CD14-positive monocyte (primary cell): ENCODE measurements around the gene JPH2. TPM values are rescaled to one million over a fixed set of nuclear protein-coding genes. Genes with fewer than 3 reads are reported as not detected.
A peak's percentile ranks its signal among the peaks of the same experiment; 100 is the strongest.

Experiments used
- DNase-seq, 3 donors: peaks; one replicate each; pipeline ENCODE4 v3.0.0-alpha.2; 2011 to 2022
- H2AFZ ChIP-seq: 2 replicates; pipeline ENCODE4 v1.6.0; 2012; ENCODE audit warnings: mild to moderate bottlenecking, low read depth, low read length, inconsistent platforms; ENCODE audit not compliant: insufficient read depth, poor library complexity, severe bottlenecking
- H3K27ac ChIP-seq, 2 donors: 1 replicate in 1 of 2; 2 replicates in 1 of 2; pipeline ENCODE4 v1.5.1; 2012 to 2013; ENCODE audit warnings: low read length in 2 of 2, control low read depth in 1 of 2, inconsistent platforms in 1 of 2, low read depth in 1 of 2, mild to moderate bottlenecking in 1 of 2
- H3K27me3 ChIP-seq, 2 donors: one replicate each; pipeline versions ENCODE4 v1.6.0 to v1.6.1; 2011 to 2013; ENCODE audit warnings: low read length in 2 of 2; ENCODE audit not compliant: control insufficient read depth in 2 of 2, insufficient read depth in 2 of 2
- H3K36me3 ChIP-seq, 2 donors: replicated peaks in 1 of 2; 1 replicate in 1 of 2; 2 replicates in 1 of 2; pipeline versions ENCODE4 v1.5.1 to v1.6.1; 2012 to 2013; ENCODE audit warnings: low read length in 2 of 2, control low read depth in 1 of 2, inconsistent platforms in 1 of 2, mild to moderate bottlenecking in 1 of 2; ENCODE audit not compliant: insufficient read depth in 2 of 2, control insufficient read depth in 1 of 2
- H3K4me1 ChIP-seq, 2 donors: 1 replicate in 1 of 2; 2 replicates in 1 of 2; pipeline versions ENCODE4 v1.5.1 to v1.6.1; 2012 to 2013; ENCODE audit warnings: low read length in 2 of 2, control low read depth in 1 of 2, inconsistent platforms in 1 of 2, mild to moderate bottlenecking in 1 of 2, moderate library complexity in 1 of 2; ENCODE audit not compliant: insufficient read depth in 2 of 2, control insufficient read depth in 1 of 2
- H3K4me2 ChIP-seq: replicated peaks from 2 replicates; pipeline ENCODE3; 2012; ENCODE audit warnings: low read length, moderate library complexity, mild to moderate bottlenecking; ENCODE audit not compliant: poor library complexity, severe bottlenecking; ENCODE audit errors: extremely low read depth
- H3K4me3 ChIP-seq, 3 experiments: fragments of 200-600 bp in 1 of 3; sonication (generic) in 1 of 3; replicated peaks in 1 of 3; 1 replicate in 2 of 3; 2 replicates in 1 of 3; pipeline ENCODE4 v1.5.1; 2011 to 2013; ENCODE audit warnings: low read length in 3 of 3, mild to moderate bottlenecking in 3 of 3, control low read depth in 2 of 3, low read depth in 2 of 3, inconsistent platforms in 1 of 3, moderate library complexity in 1 of 3
- H3K79me2 ChIP-seq: 2 replicates; pipeline ENCODE4 v1.6.0; 2012; ENCODE audit warnings: mild to moderate bottlenecking, control low read depth, inconsistent platforms, low read length, moderate library complexity; ENCODE audit not compliant: insufficient read depth
- H3K9ac ChIP-seq: 2 replicates; pipeline ENCODE4 v1.6.0; 2017; ENCODE audit warnings: low read length, mild to moderate bottlenecking; ENCODE audit not compliant: insufficient read depth, poor library complexity, severe bottlenecking
- H3K9me3 ChIP-seq, 2 donors: replicated peaks in 1 of 2; 1 replicate in 1 of 2; 2 replicates in 1 of 2; pipeline versions ENCODE4 v1.5.1 to v1.6.1; 2012 to 2013; ENCODE audit warnings: low read length in 2 of 2, control low read depth in 1 of 2; ENCODE audit not compliant: control insufficient read depth in 1 of 2, insufficient read depth in 1 of 2
- H4K20me1 ChIP-seq: 2 replicates; pipeline ENCODE4 v1.6.0; 2012; ENCODE audit warnings: mild to moderate bottlenecking, low read length, control low read depth, moderate library complexity; ENCODE audit not compliant: insufficient read depth
- H3K27ac Mint-ChIP-seq, 7 donors: one replicate each; pipeline ENCODE4 v1.8.0; 2020; ENCODE audit warnings: mild to moderate bottlenecking in 7 of 7, mixed read lengths in 7 of 7, moderate library complexity in 6 of 7, inconsistent platforms in 2 of 7
- H3K27me3 Mint-ChIP-seq, 3 donors: one replicate each; pipeline ENCODE4 v1.8.0; 2021 to 2022; ENCODE audit warnings: low read depth in 3 of 3, mild to moderate bottlenecking in 3 of 3, mixed read lengths in 3 of 3, moderate library complexity in 3 of 3, inconsistent platforms in 1 of 3
- H3K36me3 Mint-ChIP-seq, 2 donors: one replicate each; pipeline ENCODE4 v1.8.0; 2020; ENCODE audit warnings: mixed read lengths in 2 of 2, inconsistent platforms in 1 of 2, mild to moderate bottlenecking in 1 of 2
- H3K4me1 Mint-ChIP-seq: one replicate; pipeline ENCODE4 v1.8.0; 2020; ENCODE audit warnings: mild to moderate bottlenecking, mixed read lengths
- H3K4me3 Mint-ChIP-seq, 2 donors: one replicate each; pipeline ENCODE4 v1.8.0; 2020; ENCODE audit warnings: mild to moderate bottlenecking in 2 of 2, mixed read lengths in 2 of 2, moderate library complexity in 1 of 2
- H3K9me3 Mint-ChIP-seq, 7 donors: one replicate each; pipeline ENCODE4 v1.8.0; 2020 to 2022; ENCODE audit warnings: mixed read lengths in 7 of 7, mild to moderate bottlenecking in 6 of 7, moderate library complexity in 6 of 7, inconsistent platforms in 2 of 7
- WGBS: methylation state at CpG from one replicate; pipeline ENCODE4 v1.1.5; 2013; ENCODE audit warnings: missing lambda C conversion rate; ENCODE audit not compliant: insufficient coverage; 5-methylcytosine and 5-hydroxymethylcytosine counted together
- intact Hi-C, 2 donors: fragments of 100-400 bp; cut with micrococcal nuclease; formaldehyde crosslinking; loops; one replicate each; pipeline versions ENCODE4 v1.15.0 to v1.15.1; 2023
- polyA plus RNA-seq, 3 donors: library from polyadenylated mRNA; depleted of rRNA in 1 of 3; unstranded in 2 of 3; stranded (reverse) in 1 of 3; fragments of 300-500 nt in 2 of 3; fragments of >200 nt in 1 of 3; fragmentation: Illumina TruSeq in 2 of 3; gene quantifications; 1 replicate in 2 of 3; 2 replicates in 1 of 3; pipeline ENCODE4 v1.2.3, GENCODE V29; 2012 to 2021
- TF ChIP-seq, protein P1 (sequence below): fragments of 200-600 bp; IDR thresholded peaks from one replicate; pipeline ENCODE4 v1.8.0; 2022; ENCODE audit warnings: antibody characterized with exemption, mild to moderate bottlenecking

JPH2 gene
- polyA plus RNA-seq, 3 donors = not detected

DNA sequence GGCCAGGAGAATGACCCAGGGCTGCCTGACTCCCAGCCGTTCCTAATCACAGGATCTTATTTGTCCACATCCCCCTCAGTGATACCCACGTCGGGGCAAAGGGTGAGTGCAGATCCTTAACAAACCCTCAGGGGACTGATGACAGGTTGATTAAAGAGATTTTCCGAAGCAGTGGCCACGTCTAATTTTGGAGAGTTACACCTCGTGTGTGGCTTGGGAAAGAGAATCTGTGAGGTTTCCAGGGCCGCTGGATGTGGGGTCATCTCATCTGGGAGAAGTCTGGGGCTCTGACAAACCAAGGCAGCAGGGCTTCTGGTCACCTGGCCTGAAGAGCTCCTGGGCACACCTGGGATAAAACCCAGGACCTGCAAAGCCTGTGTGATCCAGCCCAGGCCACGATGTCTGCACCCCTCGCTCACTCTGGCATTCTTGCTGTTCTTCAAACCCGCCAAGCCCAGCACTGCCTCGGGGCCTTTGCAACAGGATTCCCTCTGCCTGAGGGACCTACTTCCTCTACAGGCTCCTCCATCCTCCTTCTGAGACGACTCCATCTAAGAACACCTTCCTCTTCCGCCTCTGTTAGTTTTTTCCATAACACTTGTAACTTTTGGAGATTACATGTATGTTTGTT, 4.7 kb downstream of the JPH2 start:
- peaks cover 2% of the 10 kb centered on the region for H3K4me1 Mint-ChIP-seq
- Histone ChIP-seq H3K9me3 (peaks cover 0 to 6% of the 10 kb centered on the region in 2 donors), H3K27me3 (peaks cover 9 to 37% of the 10 kb centered on the region in 2 donors), H2AFZ (no peak overlapping the region), H3K4me1 (peaks cover 0 to 4% of the 10 kb centered on the region in 2 donors), H4K20me1 (no peaks in the 10 kb centered on the region), H3K27ac (no peak overlapping the region), H3K4me2 (no peak overlapping the region), H3K9ac (no peak overlapping the region), H3K79me2 (no peaks in the 10 kb centered on the region), H3K36me3 (no peaks in the 10 kb centered on the region), H3K4me3 (no peak overlapping the region)
- DNase-seq = no peak
- intact Hi-C loops = loop anchor here in 1 of 2 donors (10.0 kb wide), 1 partner anchor 67 kb away; no protein-coding TSS in a partner anchor
- peaks cover 26 to 47% (median 35%) of the 10 kb centered on the region in 3 donors for H3K27me3 Mint-ChIP-seq
- peak overlapping the region in 1 of 2 donors; percentile 18 for H3K4me3 Mint-ChIP-seq
- TF ChIP-seq, protein P1, sequence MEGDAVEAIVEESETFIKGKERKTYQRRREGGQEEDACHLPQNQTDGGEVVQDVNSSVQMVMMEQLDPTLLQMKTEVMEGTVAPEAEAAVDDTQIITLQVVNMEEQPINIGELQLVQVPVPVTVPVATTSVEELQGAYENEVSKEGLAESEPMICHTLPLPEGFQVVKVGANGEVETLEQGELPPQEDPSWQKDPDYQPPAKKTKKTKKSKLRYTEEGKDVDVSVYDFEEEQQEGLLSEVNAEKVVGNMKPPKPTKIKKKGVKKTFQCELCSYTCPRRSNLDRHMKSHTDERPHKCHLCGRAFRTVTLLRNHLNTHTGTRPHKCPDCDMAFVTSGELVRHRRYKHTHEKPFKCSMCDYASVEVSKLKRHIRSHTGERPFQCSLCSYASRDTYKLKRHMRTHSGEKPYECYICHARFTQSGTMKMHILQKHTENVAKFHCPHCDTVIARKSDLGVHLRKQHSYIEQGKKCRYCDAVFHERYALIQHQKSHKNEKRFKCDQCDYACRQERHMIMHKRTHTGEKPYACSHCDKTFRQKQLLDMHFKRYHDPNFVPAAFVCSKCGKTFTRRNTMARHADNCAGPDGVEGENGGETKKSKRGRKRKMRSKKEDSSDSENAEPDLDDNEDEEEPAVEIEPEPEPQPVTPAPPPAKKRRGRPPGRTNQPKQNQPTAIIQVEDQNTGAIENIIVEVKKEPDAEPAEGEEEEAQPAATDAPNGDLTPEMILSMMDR = no peak
- no peak overlapping the region for H3K27ac Mint-ChIP-seq
- H3K9me3 Mint-ChIP-seq = peaks cover 0 to 2% (median 0%) of the 10 kb centered on the region in 7 donors
- WGBS = 53% methylated on average over 8 of the region's 13 CpGs
- H3K36me3 Mint-ChIP-seq = no peaks in the 10 kb centered on the region

DNA sequence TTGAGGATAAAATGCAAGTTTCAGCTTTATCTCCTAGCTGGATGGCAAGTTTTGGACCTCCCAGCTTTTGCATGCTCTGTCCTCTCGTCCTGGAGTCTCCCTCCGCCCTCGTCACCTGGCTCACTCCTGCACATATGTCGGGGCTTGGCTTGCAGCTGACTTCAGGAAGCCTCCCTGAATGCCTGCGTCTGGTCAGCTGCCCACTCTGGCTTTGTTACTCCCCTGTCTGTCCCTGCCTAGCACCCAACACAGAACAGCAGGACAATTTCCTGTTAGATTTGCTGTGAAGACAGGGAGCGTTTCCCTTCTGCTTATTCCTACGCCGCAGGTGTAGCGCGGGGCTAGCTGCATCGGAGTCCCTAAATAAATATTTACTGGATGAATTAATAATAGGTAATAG, 5.4 kb downstream of the JPH2 start:
- intact Hi-C loops = loop anchor here in 1 of 2 donors (10.0 kb wide), 1 partner anchor 67 kb away; no protein-coding TSS in a partner anchor
- Histone ChIP-seq H3K36me3 (no peaks in the 10 kb centered on the region), H3K27me3 (peaks cover 3 to 30% of the 10 kb centered on the region in 2 donors), H3K4me1 (no peaks in the 10 kb centered on the region), H4K20me1 (no peaks in the 10 kb centered on the region), H3K4me2 (no peak overlapping the region), H3K79me2 (no peaks in the 10 kb centered on the region), H2AFZ (no peak overlapping the region), H3K4me3 (no peak overlapping the region), H3K9me3 (no peaks in the 10 kb centered on the region), H3K27ac (no peak overlapping the region), H3K9ac (no peak overlapping the region)
- no peak overlapping the region for H3K4me3 Mint-ChIP-seq
- no peak for DNase-seq
- TF ChIP-seq, protein P1 = no peak
- WGBS = 67% methylated on average over 5 of the region's 11 CpGs
- H3K27me3 Mint-ChIP-seq = peaks cover 20 to 44% (median 29%) of the 10 kb centered on the region in 3 donors
- H3K36me3 Mint-ChIP-seq = no peaks in the 10 kb centered on the region
- no peaks in the 10 kb centered on the region for H3K9me3 Mint-ChIP-seq
- no peak overlapping the region for H3K27ac Mint-ChIP-seq
- H3K4me1 Mint-ChIP-seq = no peaks in the 10 kb centered on the region
